GM10248 (cell line): ENCODE data around the gene PBX1.

ENCODE experiments used
- CTCF ChIA-PET: fragments of 300-600 bp; sonication (Branson Sonifier 250); formaldehyde crosslinking; extraction: SDS; loops from one replicate; lab custom pipeline; 2021; ENCODE audit warnings: antibody characterized with exemption; lab: Yijun Ruan, JAX
- POLR2A ChIA-PET: fragments of 350-650 bp; sonication (Branson Sonifier 250); formaldehyde crosslinking; extraction: SDS; loops from one replicate; lab custom pipeline; 2020; ENCODE audit warnings: antibody characterized with exemption; lab: Yijun Ruan, JAX
- DNase-seq: peaks from one replicate; pipeline ENCODE4 v3.0.0; 2012; ENCODE audit errors: extremely low spot score
- TF ChIP-seq, protein P1 (sequence below): IDR thresholded peaks from 2 replicates; pipeline ENCODE4 v1.5.1; 2012; ENCODE audit warnings: mild to moderate bottlenecking, low read depth; ENCODE audit errors: extremely low read depth, missing control alignments, control extremely low read depth

PBX1 gene

DNA sequence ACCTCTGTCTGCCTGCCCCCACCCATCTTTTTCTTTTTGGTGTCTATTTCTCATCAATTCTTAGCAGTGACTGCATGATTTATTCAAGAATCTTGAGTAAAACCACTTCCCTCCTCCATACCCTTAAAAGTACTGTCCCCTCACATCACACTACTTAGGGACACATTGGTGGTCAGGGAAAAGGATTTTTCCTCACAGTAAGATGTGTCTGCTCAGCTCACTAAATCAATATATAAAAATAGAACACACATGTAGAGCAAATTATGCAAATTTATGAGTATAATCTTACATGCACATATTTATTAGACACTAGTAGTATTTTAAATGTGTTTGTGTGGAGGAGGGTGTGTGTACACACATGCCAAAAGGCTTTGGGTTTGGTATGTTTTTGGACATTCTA, 202.0 kb downstream of the PBX1 start:
- CTCF ChIA-PET: no interaction called here
- TF ChIP-seq, protein P1, sequence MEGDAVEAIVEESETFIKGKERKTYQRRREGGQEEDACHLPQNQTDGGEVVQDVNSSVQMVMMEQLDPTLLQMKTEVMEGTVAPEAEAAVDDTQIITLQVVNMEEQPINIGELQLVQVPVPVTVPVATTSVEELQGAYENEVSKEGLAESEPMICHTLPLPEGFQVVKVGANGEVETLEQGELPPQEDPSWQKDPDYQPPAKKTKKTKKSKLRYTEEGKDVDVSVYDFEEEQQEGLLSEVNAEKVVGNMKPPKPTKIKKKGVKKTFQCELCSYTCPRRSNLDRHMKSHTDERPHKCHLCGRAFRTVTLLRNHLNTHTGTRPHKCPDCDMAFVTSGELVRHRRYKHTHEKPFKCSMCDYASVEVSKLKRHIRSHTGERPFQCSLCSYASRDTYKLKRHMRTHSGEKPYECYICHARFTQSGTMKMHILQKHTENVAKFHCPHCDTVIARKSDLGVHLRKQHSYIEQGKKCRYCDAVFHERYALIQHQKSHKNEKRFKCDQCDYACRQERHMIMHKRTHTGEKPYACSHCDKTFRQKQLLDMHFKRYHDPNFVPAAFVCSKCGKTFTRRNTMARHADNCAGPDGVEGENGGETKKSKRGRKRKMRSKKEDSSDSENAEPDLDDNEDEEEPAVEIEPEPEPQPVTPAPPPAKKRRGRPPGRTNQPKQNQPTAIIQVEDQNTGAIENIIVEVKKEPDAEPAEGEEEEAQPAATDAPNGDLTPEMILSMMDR: no peak
- DNase-seq: no peak
- POLR2A ChIA-PET: no interaction called here

DNA sequence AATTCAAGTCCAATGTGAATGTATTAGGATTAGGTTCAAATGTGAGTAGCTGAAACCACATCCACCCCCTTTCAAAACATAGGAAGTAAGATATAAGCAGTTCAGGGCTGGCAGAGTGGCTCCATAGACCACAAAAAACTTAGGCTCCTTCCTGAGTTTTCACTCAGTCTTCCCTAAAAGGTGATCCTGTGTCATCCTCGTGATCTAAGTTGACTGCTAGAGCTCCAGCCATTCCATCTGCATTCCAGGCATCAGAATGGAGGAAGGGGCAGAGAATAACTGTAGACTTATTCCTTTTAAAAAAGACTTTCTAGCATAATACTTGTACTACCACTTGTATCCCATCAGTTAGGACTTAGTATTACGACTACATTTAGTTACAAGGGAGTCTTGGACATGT, 204.1 kb downstream of the PBX1 start:
- CTCF ChIA-PET: interaction anchor here (1.1 to 2.5 kb wide), 2 partner anchors 8 to 24 kb away, joined by 6 to 15 read pairs; no protein-coding TSS in a partner anchor
- POLR2A ChIA-PET: no interaction called here
- TF ChIP-seq, protein P1: no peak
- DNase-seq: no peak

DNA sequence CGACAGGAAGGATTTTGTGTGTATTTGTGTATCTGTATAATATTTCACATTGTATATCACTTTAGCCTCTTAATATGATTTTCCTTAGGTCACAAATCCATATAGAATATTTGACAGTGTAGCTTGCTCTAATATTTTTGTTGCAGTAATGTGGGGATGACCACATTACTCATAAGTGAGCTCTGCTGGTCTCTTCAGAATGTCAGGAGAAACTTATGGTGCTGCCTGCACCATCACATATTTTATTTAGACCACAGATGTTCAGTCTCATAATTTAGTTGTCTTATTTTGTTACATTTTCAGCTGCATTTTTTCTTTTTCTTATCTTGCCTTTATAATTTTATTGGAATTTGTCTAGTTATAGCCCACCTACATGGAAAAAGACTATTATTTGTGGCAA, 205.3 kb downstream of the PBX1 start:
- DNase-seq: no peak
- TF ChIP-seq, protein P1: no peak
- CTCF ChIA-PET: interaction anchor here (1.4 to 2.5 kb wide), 2 partner anchors 23 to 25 kb away, joined by 3 to 15 read pairs; no protein-coding TSS in a partner anchor
- POLR2A ChIA-PET: no interaction called here

DNA sequence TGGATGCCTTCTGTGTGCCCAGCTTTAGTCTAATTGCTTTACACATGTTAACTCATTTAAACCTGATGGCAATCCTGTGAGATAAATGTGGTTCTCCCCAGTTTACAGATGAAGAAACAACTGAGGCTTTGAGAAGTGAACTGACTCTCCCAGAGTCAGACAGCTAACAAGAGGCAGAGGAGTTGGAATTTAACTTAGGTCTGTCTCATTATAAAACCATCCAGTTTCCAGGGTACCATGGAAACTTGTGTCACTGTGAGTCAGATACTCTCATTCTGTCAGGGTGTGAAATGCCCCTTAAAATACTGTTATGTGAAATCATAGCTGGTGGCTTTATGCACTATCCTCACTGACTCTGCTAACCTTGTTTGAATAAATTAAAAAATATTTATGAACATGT, 206.6 kb downstream of the PBX1 start:
- TF ChIP-seq, protein P1: no peak
- no peak for DNase-seq
- CTCF ChIA-PET: interaction anchor here (2.0 kb wide), 1 partner anchor 22 kb away, joined by 7 read pairs; no protein-coding TSS in a partner anchor
- POLR2A ChIA-PET: no interaction called here

DNA sequence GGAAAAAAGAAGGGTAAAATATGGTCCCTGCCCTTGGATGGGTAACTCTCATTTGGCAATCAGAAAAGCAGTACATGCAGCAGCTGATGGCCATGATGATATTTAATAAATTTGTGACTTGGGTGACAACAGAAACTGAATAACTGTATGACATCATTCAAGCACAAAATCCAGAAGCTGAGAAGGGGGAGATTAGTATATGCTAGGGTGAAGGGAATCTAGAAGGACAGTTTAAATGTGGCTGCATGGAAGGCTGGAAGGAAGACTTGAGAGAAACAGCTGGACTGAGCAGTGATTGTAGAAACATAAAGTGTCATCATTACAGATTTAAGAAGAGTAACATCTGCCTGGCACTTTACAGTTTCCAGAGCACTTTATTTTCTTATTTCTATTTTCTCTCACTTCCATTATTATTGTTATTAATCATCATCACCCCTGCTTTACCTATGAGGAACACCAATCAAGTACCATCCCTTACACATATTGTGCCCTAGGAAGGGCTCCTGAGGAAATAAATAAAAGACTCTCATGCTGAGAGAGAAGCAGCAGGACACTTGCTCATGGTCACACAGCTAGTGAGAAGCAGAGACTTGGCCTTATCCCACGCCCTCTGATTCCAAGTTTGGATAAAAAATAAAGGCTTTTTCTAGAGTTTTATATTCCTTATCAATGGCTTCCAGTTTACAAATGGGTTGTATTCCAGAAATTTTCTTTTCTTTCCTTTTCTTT, 207.2 kb downstream of the PBX1 start:
- CTCF ChIA-PET: interaction anchor here (0.9 to 2.0 kb wide), 2 partner anchors 9 to 21 kb away, joined by 3 to 7 read pairs; no protein-coding TSS in a partner anchor
- POLR2A ChIA-PET: no interaction called here
- TF ChIP-seq, protein P1: no peak
- DNase-seq: no peak

DNA sequence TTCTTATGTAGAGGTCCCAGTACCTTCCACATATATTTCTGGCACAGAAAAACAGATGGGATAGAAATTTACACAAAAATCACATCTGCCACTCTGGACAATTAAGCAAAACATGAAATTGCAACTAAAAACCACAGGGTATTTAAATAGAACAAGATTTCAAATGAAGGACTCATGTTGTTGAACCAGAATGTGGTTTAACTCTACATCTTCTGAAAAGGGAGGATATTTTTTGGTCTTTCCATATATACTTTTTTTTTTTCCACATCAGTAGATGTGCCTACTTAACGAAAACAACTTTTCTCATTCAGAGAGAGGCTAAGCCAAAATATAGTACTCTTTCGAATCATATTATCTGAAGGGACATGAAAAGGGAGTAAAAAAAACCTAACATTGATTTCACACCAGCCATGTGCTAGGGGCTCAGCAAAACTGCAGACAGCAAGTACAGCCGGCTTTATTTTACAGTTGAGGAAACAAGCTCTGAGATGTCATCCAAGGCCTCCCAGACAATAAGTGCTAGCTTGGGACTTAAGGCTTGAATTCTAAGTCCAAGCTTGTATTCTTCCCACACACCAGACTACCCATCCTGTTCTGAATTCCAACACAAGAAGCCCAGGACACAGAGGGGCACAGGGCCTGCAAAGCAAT, 208.9 kb downstream of the PBX1 start:
- DNase-seq: no peak
- ChIA-PET CTCF (no interaction called here), POLR2A (no interaction called here)
- TF ChIP-seq, protein P1: no peak
